ENCODE data around the gene ZSCAN10. TPM values are rescaled to one million over a fixed set of nuclear protein-coding genes. Genes with fewer than 3 reads are reported as not detected.
A peak's percentile ranks its signal among the peaks of the same experiment; 100 is the strongest.

ZSCAN10 gene
- total and polyA plus RNA-seq, 9 of the 15 experiments (the other 6 are each of a cell fraction or from before 2014, with no cell fraction given), result 0.22 TPM; not detected in 8

DNA sequence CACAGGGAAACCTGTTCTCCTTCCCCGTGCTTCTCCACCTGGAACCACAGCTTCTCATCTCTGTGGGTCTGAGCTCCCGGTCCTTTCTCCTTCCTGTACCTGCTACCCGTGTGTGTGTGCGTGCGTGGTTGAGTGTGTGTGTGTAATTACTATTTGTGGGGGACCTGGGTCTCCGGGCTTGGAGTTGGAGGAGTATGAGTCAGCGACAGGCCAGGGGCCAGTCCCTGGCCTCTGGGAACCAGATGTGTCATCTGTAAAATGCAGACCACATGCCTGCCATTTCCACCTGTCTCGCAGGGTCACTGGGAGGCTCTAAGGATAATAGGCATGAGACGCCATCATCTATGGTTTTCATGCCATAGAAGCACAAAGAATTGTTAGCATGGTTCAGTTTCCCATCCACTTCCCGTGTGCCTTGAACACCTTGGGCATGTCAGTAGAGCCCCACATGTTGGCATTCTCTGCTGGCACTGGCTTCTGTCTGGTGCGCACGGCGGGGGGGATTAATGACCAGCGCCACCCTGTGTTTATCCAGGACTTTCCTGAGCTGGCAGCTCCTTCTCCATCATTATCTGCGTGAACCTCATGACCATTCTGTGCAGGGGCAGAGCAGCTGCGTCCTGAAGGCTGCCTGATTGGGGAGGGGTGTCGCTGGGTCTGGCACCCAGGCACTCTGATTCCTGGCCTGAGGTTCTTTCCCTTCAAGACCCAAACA lies 14.8 kb upstream of the ZSCAN10 start:
- H3K4me1 ChIP-seq (replicated peaks in 1 of 2; ENCODE audit: control insufficient read depth in 2 of 2, insufficient read depth in 2 of 2, low read length in 2 of 2), result peaks cover 9 to 34% of the 10 kb centered on the region in 2 experiments; a peak in 4 of 5 replicates
- in situ Hi-C loops (cut with MboI) (no loop called here), intact Hi-C loops (cut with micrococcal nuclease) (no loop called here)
- H4K20me1 ChIP-seq (replicated peaks; ENCODE audit: control insufficient read depth, insufficient read depth, low read length), result no peaks in the 10 kb centered on the region; the same call in 1 of the 2 replicates
- peak; percentile 32 for ATAC-seq
- ChIA-PET POLR2A (interaction anchor here (0.6 to 1.1 kb wide), 2 partner anchors 52 to 141 kb away, joined by 3 read pairs; no protein-coding TSS in a partner anchor), CTCF (ENCODE audit: low intra/inter-chr PET ratio) (no interaction called here)
- H3K79me2 ChIP-seq (ENCODE audit: control insufficient read depth, insufficient read depth, low read length), result peaks cover 12% of the 10 kb centered on the region
- peak overlapping the region; percentile 68 to 97 for H3K9ac ChIP-seq (ENCODE audit: insufficient read depth in 1 of 2, low read depth in 2 of 2, low read length in 2 of 2)
- H2AFZ ChIP-seq (ENCODE audit: low read depth, low read length), result peak overlapping the region; percentile 19; the same call in 1 of the 2 replicates
- peaks cover 9% of the 10 kb centered on the region; the same call in 2 of the 3 replicates for H3K36me3 ChIP-seq (ENCODE audit: control insufficient read depth, insufficient read depth, low read length)
- 29% methylated on average over 17 of the region's 17 CpGs for WGBS (ENCODE audit: insufficient coverage, low coverage, missing lambda C conversion rate)
- no peaks in the 10 kb centered on the region for H3K9me1 ChIP-seq (ENCODE audit: control insufficient read depth, insufficient read depth, low read length)
- H3K27ac ChIP-seq (ENCODE audit: extremely low read depth, low read depth, low read length), result no peak overlapping the region; the same call in 1 of the 3 replicates
- no peaks in the 10 kb centered on the region for H3K27me3 ChIP-seq (ENCODE audit: control insufficient read depth in 2 of 2, insufficient read depth in 2 of 2, low read length in 2 of 2)
- no peaks in the 10 kb centered on the region for H3K9me3 ChIP-seq (replicated peaks; ENCODE audit: control insufficient read depth, insufficient read depth, low read depth, low read length)
- peak overlapping the region; percentile 87 for H3K4me3 ChIP-seq
- FAIRE-seq, result peak; percentile 79
- peak overlapping the region; percentile 91 for H3K4me2 ChIP-seq (ENCODE audit: insufficient read depth, low read length)
- BruUV-seq (replicated peaks), result no TSS peak
- peak; percentile 51 to 67 (median 56) for DNase-seq (ENCODE audit: extremely low read depth in 1 of 4, low spot score in 3 of 4)
- TF ChIP-seq GTF2B (IDR thresholded peaks at IDR 0.05; ENCODE audit: extremely low read depth, insufficient read length) (no peak), FOXK2 (conservative IDR thresholded peaks at IDR 0.05 in 1 of 2, IDR thresholded peaks at IDR 0.05 in 1 of 2; ENCODE audit: low read depth in 2 of 2) (no peak), JUND (IDR thresholded peaks at IDR 0.05; ENCODE audit: borderline replicate concordance, low read depth, low read length) (peak; percentile 63; the same call in 1 of the 2 replicates), JUND (tag; IDR thresholded peaks at IDR 0.05; ENCODE audit: borderline replicate concordance, low read depth, low read length) (no peak), ZKSCAN3 (CRISPR knock-in tag; IDR thresholded peaks at IDR 0.05) (no peak), ARID1B (IDR thresholded peaks at IDR 0.05) (peak; percentile 26; the same call in 1 of the 2 replicates), CBFA2T3 (IDR thresholded peaks at IDR 0.05) (peak; percentile 40; the same call in 1 of the 2 replicates), SMARCA4 (IDR thresholded peaks at IDR 0.05) (0 out of 2 replicates have a peak, but pooled peaks have one; percentile 27), FOSL1 (tag; conservative IDR thresholded peaks at IDR 0.05) (peak; percentile 61)
- TF ChIP-seq, protein P1, sequence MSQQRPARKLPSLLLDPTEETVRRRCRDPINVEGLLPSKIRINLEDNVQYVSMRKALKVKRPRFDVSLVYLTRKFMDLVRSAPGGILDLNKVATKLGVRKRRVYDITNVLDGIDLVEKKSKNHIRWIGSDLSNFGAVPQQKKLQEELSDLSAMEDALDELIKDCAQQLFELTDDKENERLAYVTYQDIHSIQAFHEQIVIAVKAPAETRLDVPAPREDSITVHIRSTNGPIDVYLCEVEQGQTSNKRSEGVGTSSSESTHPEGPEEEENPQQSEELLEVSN (IDR thresholded peaks at IDR 0.05; ENCODE audit: borderline replicate concordance in 1 of 2, extremely low read depth in 1 of 2, insufficient read depth in 1 of 2, insufficient read length in 1 of 2, low read depth in 1 of 2, low read length in 1 of 2, poor library complexity in 1 of 2, severe bottlenecking in 1 of 2), result no peak
- TF ChIP-seq, protein P2, sequence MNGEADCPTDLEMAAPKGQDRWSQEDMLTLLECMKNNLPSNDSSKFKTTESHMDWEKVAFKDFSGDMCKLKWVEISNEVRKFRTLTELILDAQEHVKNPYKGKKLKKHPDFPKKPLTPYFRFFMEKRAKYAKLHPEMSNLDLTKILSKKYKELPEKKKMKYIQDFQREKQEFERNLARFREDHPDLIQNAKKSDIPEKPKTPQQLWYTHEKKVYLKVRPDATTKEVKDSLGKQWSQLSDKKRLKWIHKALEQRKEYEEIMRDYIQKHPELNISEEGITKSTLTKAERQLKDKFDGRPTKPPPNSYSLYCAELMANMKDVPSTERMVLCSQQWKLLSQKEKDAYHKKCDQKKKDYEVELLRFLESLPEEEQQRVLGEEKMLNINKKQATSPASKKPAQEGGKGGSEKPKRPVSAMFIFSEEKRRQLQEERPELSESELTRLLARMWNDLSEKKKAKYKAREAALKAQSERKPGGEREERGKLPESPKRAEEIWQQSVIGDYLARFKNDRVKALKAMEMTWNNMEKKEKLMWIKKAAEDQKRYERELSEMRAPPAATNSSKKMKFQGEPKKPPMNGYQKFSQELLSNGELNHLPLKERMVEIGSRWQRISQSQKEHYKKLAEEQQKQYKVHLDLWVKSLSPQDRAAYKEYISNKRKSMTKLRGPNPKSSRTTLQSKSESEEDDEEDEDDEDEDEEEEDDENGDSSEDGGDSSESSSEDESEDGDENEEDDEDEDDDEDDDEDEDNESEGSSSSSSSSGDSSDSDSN (IDR thresholded peaks at IDR 0.05; ENCODE audit: borderline replicate concordance in 1 of 2, low read depth in 2 of 2, low read length in 2 of 2), result 0 out of 4 replicates have a peak, but pooled peaks of 1 of the 2 experiments have one; percentile 25
